Heart left ventricle (tissue), 13 donors: ENCODE data around the gene ACOX1.

Experiments
- POLR2A ChIP-seq, 2 donors: fragments of 450-650 bp; IDR thresholded peaks; one replicate each; pipeline ENCODE4 v1.6.1; 2017; ENCODE audit warnings: antibody characterized with exemption in 2 of 2, mild to moderate bottlenecking in 2 of 2, moderate library complexity in 2 of 2
- TF ChIP-seq, protein P1 (sequence below), 12 donors: fragments of 200-600 bp; sonication (generic) in 4 of 12; IDR thresholded peaks; one replicate each; pipeline versions ENCODE4 v1.5.0 to v1.8.0; 2018 to 2022; ENCODE audit warnings: antibody characterized with exemption in 12 of 12, mild to moderate bottlenecking in 5 of 12
- donor health status: ischemic (EF 13 %, LVEDD 7.1; RV severe dilation, severe dysfunction).
- donor health status: DM: no; HTN: yes; CAD: no.
- donor health status: DM: no; HTN: no; CAD: no.
- donor health status: ischemic (EF 25% LVEDD 6.9; RV normal size, moderate dysfunction).
- donor health status: ischemic (EF 25% LVEDD 5.7; RV mildly dilated, moderate dysfunction).
- donor health status: ischemic (EF 35%, LVEDD 5.7; RV mildly dilated, moderate dysfunction).
- donor health status: nonischemic (EF 11% LVEDD 7.7; RV severe dilation, severe dysfunction).
- donor health status: DM: yes; HTN: yes; CAD: no.
- donor health status: PGD.
- donor health status: ischemic (EF 29% LVEDD 5.4; RV normal size, mild dysfunction).
- donor health status: nonischemic (EF 23%, LVEDD 6.1; RV moderate dilation, normal function).

DNA sequence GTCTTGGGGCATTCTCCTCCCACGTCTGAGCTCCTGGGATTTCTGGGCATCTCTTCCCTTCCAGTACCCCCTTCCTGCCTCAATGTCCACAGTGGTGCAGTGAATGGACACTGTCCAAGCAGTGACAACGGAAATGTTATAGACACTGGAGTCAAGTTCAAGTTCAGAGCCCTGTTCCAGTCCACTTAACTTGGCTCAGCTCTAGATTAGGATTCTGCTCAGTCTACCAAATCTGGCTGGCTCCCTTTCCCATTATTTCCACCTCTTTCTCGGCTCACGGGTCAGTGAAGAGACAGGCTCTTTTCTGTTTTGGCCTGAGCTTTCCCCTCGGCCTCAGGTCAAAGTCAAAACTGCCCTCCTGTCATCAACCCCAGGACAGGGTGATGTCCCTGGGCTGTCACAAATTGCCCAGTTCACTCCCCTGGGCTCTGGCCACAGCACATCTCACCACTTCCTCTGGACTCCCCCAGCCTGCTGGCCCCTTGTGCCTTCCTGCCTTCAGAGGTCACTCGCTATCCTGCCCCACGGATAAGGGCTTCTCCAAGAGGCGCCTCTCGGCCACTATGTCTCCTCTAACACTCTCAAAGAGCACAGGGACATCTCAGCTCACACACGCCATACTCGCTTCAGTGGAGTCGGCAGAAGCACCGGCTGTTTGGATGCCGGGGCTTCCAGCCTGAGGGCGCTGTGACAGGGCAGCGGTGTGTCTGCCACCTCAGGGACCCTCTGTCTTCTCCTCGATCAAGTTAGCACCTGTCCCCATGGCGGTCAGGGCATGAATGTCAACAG is 56.6 kb downstream of the ACOX1 start:
- TF ChIP-seq, protein P1, sequence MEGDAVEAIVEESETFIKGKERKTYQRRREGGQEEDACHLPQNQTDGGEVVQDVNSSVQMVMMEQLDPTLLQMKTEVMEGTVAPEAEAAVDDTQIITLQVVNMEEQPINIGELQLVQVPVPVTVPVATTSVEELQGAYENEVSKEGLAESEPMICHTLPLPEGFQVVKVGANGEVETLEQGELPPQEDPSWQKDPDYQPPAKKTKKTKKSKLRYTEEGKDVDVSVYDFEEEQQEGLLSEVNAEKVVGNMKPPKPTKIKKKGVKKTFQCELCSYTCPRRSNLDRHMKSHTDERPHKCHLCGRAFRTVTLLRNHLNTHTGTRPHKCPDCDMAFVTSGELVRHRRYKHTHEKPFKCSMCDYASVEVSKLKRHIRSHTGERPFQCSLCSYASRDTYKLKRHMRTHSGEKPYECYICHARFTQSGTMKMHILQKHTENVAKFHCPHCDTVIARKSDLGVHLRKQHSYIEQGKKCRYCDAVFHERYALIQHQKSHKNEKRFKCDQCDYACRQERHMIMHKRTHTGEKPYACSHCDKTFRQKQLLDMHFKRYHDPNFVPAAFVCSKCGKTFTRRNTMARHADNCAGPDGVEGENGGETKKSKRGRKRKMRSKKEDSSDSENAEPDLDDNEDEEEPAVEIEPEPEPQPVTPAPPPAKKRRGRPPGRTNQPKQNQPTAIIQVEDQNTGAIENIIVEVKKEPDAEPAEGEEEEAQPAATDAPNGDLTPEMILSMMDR (IDR thresholded peaks at IDR 0.05) = no peak
- no peak for TF ChIP-seq POLR2A (IDR thresholded peaks at IDR 0.05)
